SU-DHL-6 (cell line): ENCODE data around the gene TBC1D22A.

Experiments used
- H2AFZ ChIP-seq: fragments of 200-600 bp; sonication (generic); 2 replicates; pipeline ENCODE4 v1.6.1; 2014; ENCODE audit warnings: low read depth, mild to moderate bottlenecking, moderate library complexity, mixed read lengths, antibody characterized with exemption, low read length; ENCODE audit not compliant: severe bottlenecking
- H3F3A ChIP-seq: fragments of 200-600 bp; shearing (Covaris generic); 2 replicates; pipeline ENCODE4 v1.6.0; 2016; ENCODE audit warnings: antibody characterized with exemption, mild to moderate bottlenecking; ENCODE audit not compliant: insufficient read depth
- H3K27ac ChIP-seq: fragments of 200-600 bp; sonication (generic); 2 replicates; pipeline ENCODE4 v1.5.1; 2016; ENCODE audit warnings: low read depth, mild to moderate bottlenecking, low read length, moderate library complexity, mixed read lengths
- H3K27me3 ChIP-seq: fragments of 200-600 bp; sonication (generic), shearing (Covaris generic); 2 replicates; pipeline ENCODE4 v1.6.0; 2014; ENCODE audit warnings: mild to moderate bottlenecking, low read length
- H3K36me3 ChIP-seq: fragments of 200-600 bp; sonication (generic); 2 replicates; pipeline ENCODE4 v1.6.1; 2014; ENCODE audit warnings: mild to moderate bottlenecking, low read length, mixed read lengths
- H3K4me2 ChIP-seq: fragments of 300-600, 200-600 bp; shearing (Covaris generic), sonication (generic); 2 replicates; pipeline ENCODE4 v1.6.0; 2014; ENCODE audit warnings: low read length, low read depth, mild to moderate bottlenecking; ENCODE audit not compliant: poor library complexity, severe bottlenecking
- H3K4me3 ChIP-seq: fragments of 200-600 bp; sonication (generic); 2 replicates; pipeline ENCODE4 v1.5.1; 2014; ENCODE audit warnings: antibody characterized with exemption, low read length, mild to moderate bottlenecking, mixed read lengths; ENCODE audit not compliant: insufficient read depth, poor library complexity, severe bottlenecking
- H3K79me2 ChIP-seq: fragments of 200-600 bp; sonication (generic); 2 replicates; pipeline ENCODE4 v1.6.1; 2014; ENCODE audit warnings: mild to moderate bottlenecking, low read length, moderate library complexity; ENCODE audit not compliant: insufficient read depth
- H3K9ac ChIP-seq: fragments of 200-600 bp; sonication (generic); 2 replicates; pipeline ENCODE4 v1.7.0; 2014; ENCODE audit warnings: mild to moderate bottlenecking, low read length
- H3K9me2 ChIP-seq: fragments of 200-600 bp; sonication (generic); replicated peaks from 2 replicates; pipeline ENCODE4 v1.6.1; 2014; ENCODE audit warnings: low read length; ENCODE audit not compliant: insufficient read depth
- H3K9me3 ChIP-seq: fragments of 200-600 bp; sonication (generic); 2 replicates; pipeline ENCODE4 v1.6.1; 2014; ENCODE audit warnings: low read length, mixed read lengths; ENCODE audit not compliant: insufficient read depth
- H4K20me1 ChIP-seq: fragments of 200-600 bp; sonication (generic); 2 replicates; pipeline ENCODE4 v1.6.1; 2014; ENCODE audit warnings: low read depth, mild to moderate bottlenecking, antibody characterized with exemption, low read length, moderate library complexity, mixed read lengths
- CTCF ChIP-seq: fragments of 200-600 bp; sonication (generic); IDR thresholded peaks from one replicate; pipeline ENCODE4 v1.5.1; 2017; ENCODE audit warnings: antibody characterized with exemption, mild to moderate bottlenecking, low read length, moderate library complexity; ENCODE audit not compliant: insufficient read depth, poor library complexity, severe bottlenecking
- EZH2phosphoT487 ChIP-seq: fragments of 200-600 bp; sonication (generic), shearing (Covaris generic); conservative IDR thresholded peaks from 2 replicates; pipeline ENCODE4 v1.6.1; 2018; ENCODE audit warnings: mild to moderate bottlenecking, antibody characterized with exemption, low read length, moderate library complexity, mixed read lengths

Gene TBC1D22A

DNA sequence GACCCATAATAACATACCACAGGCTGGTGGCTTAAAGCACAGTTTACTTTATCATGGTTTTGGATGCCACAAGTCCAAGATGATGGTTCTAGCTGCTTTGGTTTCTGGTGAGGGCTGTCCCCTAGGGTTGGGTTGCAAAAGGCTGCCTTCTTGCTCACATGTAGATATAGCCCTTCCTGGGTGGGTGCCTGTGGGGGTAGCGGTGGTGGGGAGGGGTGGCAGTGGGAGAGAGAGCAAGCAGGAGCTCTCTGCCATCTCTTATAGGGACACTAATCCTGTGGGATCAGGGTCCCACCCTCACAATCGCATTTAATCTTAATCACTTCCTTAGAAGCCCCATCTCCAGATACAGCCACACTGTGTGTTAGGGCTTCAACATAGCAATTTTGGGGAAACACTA lies 245.0 kb downstream of the TBC1D22A start:
- Histone ChIP-seq H3K9ac (no peak overlapping the region), H3K27me3 (no peaks in the 10 kb centered on the region), H2AFZ (no peak overlapping the region), H3F3A (no peaks in the 10 kb centered on the region), H4K20me1 (no peaks in the 10 kb centered on the region), H3K36me3 (peaks cover 3% of the 10 kb centered on the region; the same call in 1 of the 2 replicates), H3K27ac (no peak overlapping the region), H3K9me3 (no peaks in the 10 kb centered on the region), H3K9me2 (no peaks in the 10 kb centered on the region), H3K4me3 (no peak overlapping the region), H3K79me2 (no peaks in the 10 kb centered on the region; the same call in 1 of the 2 replicates), H3K4me2 (no peak overlapping the region)
- no peak for TF ChIP-seq CTCF
- TF ChIP-seq EZH2phosphoT487: no peak

- Histone ChIP-seq H3K4me3 (no peak overlapping the region), H3F3A (no peaks in the 10 kb centered on the region), H3K27ac (no peak overlapping the region), H3K9me3 (no peaks in the 10 kb centered on the region), H3K27me3 (no peaks in the 10 kb centered on the region), H3K9ac (no peak overlapping the region), H2AFZ (no peak overlapping the region), H3K36me3 (peaks cover 3% of the 10 kb centered on the region; the same call in 1 of the 2 replicates), H3K79me2 (no peaks in the 10 kb centered on the region; the same call in 1 of the 2 replicates), H3K4me2 (no peak overlapping the region), H3K9me2 (no peaks in the 10 kb centered on the region), H4K20me1 (no peaks in the 10 kb centered on the region)
- TF ChIP-seq EZH2phosphoT487 (no peak), CTCF (no peak)
Observed at GRCh38 chr22:47008208-47008885, 245.9 kb downstream of the TBC1D22A start.

- H3K27ac ChIP-seq: no peak overlapping the region
- H3F3A ChIP-seq: no peaks in the 10 kb centered on the region
- H3K4me3 ChIP-seq: no peak overlapping the region
- no peaks in the 10 kb centered on the region for H3K9me3 ChIP-seq
- H4K20me1 ChIP-seq: no peaks in the 10 kb centered on the region
- no peak overlapping the region for H3K4me2 ChIP-seq
- TF ChIP-seq EZH2phosphoT487 (no peak), CTCF (no peak)
- no peak overlapping the region for H2AFZ ChIP-seq
- H3K9me2 ChIP-seq: no peaks in the 10 kb centered on the region
- no peaks in the 10 kb centered on the region; the same call in 1 of the 2 replicates for H3K79me2 ChIP-seq
- no peaks in the 10 kb centered on the region for H3K27me3 ChIP-seq
- no peak overlapping the region for H3K9ac ChIP-seq
- H3K36me3 ChIP-seq: peaks cover 3% of the 10 kb centered on the region; the same call in 1 of the 2 replicates
Observed at GRCh38 chr22:47009304-47010101, 247.1 kb downstream of the TBC1D22A start.
